Measurements from ENCODE around the gene ASL.
"Not testable (repeated sequence)": the region's sequence is repeated elsewhere in the genome, so short reads cannot be mapped to it uniquely, and the experiment has no call there.

The ASL gene

DNA sequence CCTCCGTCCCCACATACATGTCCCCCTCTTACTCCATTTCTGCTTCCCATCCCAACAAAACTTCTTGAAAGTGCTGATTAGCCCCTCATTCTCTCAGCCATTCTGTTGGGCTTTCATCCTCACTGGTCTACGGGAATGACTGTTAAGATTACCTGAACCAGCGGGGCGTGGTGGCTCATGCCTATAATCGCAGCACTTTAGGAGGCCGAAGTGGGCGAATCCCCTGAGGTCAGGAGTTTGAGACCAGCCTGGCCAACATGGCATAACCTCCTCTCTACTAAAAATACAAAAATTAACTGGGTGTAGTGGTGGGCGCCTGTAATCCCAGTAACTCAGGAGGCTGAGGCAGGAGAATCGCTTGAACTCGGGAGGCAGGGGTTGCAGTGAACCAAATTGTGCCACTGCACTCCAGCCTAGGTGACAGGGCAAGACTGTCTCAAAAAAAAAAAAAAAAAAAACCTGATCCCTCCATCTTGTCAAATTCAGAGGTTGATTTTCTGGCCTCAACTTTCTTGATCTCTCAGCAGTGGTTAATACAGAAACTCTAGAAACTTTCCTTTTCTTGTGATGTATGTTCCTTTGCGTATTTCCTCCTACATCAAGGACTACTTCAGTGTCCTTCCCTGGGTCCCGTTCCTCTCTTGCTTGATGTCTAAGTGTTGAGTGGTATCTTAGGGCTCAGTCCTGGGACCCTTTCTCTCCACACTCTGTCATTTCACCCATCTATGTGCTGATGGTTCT, 41.2 kb downstream of the ASL start:
- FAIRE-seq, result not testable (repeated sequence)

GRCh38 chr7:66118603-66119002, 43.0 kb downstream of the ASL start:
- no peak for DNase-seq (ENCODE audit: low spot score)
- FAIRE-seq, result no peak

More for the DNA sequence above, 41.2 kb downstream of the ASL start:
- DNase-seq (ENCODE audit: low spot score), result not testable (repeated sequence)

DNA sequence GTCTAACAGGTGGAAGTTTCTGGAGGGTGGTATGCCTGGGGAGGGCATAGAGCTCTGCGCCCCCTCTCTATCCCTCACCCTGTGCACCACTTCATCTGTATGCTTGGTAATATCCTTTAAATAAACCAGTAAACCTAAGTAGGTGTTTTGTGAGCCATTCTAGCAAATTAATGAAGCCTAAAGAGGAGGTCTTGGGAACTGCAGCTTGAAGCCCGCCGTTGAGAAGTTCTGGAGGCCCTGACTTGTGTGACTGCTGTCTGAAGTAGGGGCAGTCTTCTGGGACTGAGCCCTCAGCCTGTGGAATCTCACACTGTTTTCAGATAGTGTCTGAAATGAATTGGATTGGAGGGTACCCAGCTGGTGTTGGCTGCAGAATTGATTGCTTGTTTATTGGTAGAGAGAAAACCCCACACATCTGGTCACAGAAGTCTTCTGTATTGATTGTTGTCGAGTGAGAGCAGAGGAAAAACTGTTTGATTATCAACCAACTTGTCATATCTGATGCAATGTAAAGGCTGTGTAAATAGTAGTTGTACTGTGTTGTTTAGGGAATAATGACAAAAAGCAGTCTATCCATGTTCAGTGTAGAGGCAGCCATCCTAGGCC, 43.7 kb downstream of the ASL start:
- no peak for FAIRE-seq
- no peak for DNase-seq (ENCODE audit: low spot score)

DNA sequence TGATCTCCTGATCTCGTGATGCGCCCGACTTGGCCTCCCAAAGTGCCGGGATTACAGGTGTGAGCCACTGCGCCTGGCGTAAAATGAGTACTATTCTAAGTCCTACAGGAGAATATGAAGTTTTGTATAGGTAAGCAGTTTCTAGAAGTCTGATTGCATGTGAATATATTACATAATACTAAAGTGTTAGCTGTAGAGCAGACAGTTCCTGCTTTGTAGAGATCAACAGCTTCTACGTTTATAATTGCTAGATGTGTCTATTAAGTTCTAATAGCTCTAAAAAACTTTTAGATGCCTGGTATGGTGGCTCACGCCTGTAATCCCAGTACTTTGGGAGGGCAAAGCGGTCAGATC, 47.5 kb downstream of the ASL start:
- FAIRE-seq (no peak), DNase-seq (ENCODE audit: low spot score) (no peak)

GRCh38 chr7:66124569-66124861, 48.9 kb downstream of the ASL start:
- not testable (repeated sequence) for FAIRE-seq; DNase-seq (ENCODE audit: low spot score)

GRCh38 chr7:66125052-66125694, 49.6 kb downstream of the ASL start:
- no peak for FAIRE-seq

DNA sequence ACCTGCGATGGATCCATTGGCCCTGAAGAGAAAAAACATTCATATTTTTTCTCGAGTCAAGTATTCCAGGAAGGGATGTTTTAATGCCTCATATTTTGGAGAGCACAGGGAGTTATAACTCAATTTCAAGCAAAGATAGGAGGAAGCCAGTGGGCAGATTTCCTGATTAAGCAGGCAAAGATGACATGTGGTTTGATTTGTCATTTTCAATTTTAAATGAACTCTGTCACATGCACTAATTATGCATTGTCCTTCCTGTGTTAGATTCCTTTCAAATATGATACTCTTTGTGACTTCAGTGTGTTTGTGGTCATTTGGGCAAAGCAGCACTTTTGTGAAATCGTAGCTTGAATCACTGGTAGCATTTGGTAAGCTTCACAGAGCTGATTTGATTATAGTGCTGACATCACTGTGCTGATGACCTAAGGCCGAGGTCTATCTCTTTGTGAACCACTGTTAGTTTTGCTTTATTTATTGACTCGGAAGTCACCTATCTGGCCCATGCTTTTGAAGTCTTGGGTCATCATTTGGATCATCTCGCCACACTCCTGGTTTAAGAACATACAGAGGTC, 50.2 kb downstream of the ASL start:
- DNase-seq (ENCODE audit: low spot score); FAIRE-seq: not testable (repeated sequence)

More at GRCh38 chr7:66125052-66125694, 49.6 kb downstream of the ASL start:
- no peak for DNase-seq (ENCODE audit: low spot score)

DNA sequence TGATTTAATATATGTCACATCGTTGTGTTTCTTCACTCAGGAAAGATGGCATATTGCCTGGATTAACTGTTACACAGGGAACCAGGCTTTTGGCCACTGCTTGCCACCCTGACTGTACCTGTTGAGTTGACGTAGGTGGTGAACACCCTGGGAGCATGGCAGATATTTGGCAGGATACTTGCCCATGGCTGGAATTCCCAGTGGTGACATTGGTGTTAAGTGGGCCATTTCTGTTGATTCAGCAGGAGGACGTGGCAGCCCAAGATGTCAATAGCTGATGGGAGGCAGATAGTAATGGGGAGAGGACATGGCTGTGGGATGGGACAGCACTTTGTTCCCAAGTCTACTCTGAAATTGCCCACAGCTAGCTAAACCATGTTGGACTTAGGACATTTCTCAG, 51.6 kb downstream of the ASL start:
- not testable (repeated sequence) for DNase-seq (ENCODE audit: low spot score)
- FAIRE-seq, result peak; percentile 75

GRCh38 chr7:66138994-66139752, 63.6 kb downstream of the ASL start:
- FAIRE-seq, result no peak
- DNase-seq (ENCODE audit: low spot score), result no peak

DNA sequence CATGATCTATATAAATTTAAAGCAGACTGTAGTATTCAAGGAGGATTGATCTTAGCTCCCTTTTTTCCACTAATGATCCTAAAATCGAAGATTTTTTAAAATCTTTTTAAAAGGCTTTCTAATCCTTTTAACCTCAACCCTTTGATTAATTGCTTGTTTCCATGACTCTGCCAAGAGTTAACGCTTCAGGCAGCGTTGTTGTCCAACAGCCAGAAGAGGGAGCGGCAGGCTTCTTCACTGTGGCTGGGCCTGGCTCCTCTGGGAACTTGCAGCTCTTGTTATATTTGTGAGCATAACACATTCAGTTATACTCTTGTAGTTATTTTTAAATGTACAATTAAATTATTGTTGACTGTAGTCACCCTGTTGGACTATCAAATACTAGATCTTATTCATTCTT, 65.3 kb downstream of the ASL start:
- FAIRE-seq, result no peak

GRCh38 chr7:66142334-66142733, 66.7 kb downstream of the ASL start:
- no peak for DNase-seq (ENCODE audit: low spot score)

More for the DNA sequence above, 65.3 kb downstream of the ASL start:
- no peak for DNase-seq (ENCODE audit: low spot score)

DNA sequence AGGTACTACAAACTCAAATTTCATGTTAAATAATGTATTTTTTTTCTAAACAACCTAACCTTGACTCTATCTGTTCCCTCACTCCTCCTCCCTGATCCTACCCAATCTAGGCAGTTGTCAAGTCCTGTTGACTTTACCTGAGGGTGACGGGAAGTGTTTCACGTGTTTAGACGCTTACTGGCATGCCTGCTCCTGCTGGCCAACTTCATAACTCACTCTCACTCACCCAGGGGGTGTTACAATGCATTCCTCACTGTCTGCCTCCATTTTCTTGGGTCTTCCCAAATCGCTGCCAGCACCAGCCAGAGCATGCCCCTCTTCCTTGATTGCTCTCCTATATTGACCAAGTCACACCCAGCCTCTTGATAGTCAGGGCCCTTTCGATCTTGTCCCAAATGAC, 67.4 kb downstream of the ASL start:
- DNase-seq (ENCODE audit: low spot score) (no peak), FAIRE-seq (no peak)

More at GRCh38 chr7:66142334-66142733, 66.7 kb downstream of the ASL start:
- no peak for FAIRE-seq

Measured in urothelium cell line (cell line).